Measurements from ENCODE around the gene ABI3.

- no peak for TF ChIP-seq CTCF (IDR thresholded peaks at IDR 0.05; ENCODE audit: insufficient read depth, low read depth, low read length)
- no peak for TF ChIP-seq EZH2 (IDR thresholded peaks at IDR 0.05; ENCODE audit: insufficient read depth, low read length)
Measured at GRCh38 chr17:49258394-49258793, 47.9 kb downstream of the ABI3 start.
